GM19372 (cell line): ENCODE results near the gene LINC01488.

Experiments used
- ATAC-seq: cut with Tn5 transposase; IDR thresholded peaks from one replicate; pipeline ENCODE4 v1.9.1; 2021; ENCODE audit warnings: mild to moderate bottlenecking, low read depth, moderate library complexity; ENCODE audit not compliant: unreplicated experiment

Gene LINC01488

GRCh38 chr11:69501891-69502860 lies 20.7 kb downstream of the LINC01488 start:
- ATAC-seq, result no peak

- ATAC-seq, result no peak
Measured at GRCh38 chr11:69504127-69504526, 22.7 kb downstream of the LINC01488 start.

DNA sequence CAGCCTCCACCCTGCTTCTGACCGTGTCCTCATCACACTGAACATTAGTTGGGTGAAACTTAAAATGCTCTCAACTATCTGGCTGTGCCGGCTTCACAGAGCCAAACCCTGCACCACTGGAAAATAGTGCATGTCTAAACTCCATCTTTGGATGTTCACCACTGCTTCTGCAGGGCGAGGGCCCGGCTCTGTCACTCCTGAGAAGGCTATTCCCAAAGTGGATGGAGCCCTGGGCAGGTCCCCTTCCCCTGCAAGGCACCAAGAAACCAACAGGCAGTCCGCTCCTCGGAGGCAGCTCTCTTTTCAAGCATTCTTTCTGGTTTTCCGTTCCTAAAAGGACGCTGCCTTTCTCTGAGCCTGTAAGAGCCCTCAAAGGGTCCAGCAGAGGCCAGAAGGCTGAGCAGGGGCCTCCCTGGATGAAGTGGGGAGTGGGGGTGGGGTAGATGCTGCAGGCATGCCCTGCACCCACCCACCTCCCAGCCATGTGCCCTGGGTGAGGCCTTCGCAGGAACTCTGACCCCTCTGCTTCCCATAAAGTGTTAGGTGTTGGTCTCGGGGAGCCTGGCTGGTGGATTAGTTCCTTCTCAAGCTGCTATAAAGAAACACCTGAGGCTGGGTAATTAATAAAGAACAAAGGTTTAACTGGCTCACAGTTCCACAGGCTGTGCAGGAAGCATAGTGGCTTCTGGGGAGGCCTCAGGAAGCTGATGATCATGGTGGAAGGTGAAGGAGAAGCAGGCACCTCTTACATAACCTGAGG lies 23.3 kb downstream of the LINC01488 start:
- ATAC-seq, result no peak

DNA sequence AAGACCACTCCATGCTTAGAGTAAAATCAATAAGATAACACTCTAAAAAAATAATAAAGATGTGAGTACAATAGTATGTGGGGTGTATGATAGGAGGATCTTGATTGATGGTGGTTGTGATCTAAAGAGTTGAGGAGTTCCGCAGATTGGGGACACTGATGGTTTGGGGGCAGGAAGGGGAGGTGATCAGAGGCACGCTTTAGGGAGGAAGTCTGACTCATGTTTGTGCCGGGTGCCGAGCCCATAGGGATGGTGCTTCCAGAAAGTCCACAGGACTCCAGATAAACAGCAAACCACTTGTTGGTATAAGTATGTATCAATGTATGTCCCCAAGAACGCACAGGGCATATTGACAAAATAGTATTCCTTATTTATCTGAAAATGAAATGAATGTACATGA lies 27.5 kb downstream of the LINC01488 start:
- no peak for ATAC-seq

GRCh38 chr11:69509381-69509780 lies 27.9 kb downstream of the LINC01488 start:
- ATAC-seq, result no peak

- no peak for ATAC-seq
Measured at GRCh38 chr11:69509846-69510390, 28.5 kb downstream of the LINC01488 start.

DNA sequence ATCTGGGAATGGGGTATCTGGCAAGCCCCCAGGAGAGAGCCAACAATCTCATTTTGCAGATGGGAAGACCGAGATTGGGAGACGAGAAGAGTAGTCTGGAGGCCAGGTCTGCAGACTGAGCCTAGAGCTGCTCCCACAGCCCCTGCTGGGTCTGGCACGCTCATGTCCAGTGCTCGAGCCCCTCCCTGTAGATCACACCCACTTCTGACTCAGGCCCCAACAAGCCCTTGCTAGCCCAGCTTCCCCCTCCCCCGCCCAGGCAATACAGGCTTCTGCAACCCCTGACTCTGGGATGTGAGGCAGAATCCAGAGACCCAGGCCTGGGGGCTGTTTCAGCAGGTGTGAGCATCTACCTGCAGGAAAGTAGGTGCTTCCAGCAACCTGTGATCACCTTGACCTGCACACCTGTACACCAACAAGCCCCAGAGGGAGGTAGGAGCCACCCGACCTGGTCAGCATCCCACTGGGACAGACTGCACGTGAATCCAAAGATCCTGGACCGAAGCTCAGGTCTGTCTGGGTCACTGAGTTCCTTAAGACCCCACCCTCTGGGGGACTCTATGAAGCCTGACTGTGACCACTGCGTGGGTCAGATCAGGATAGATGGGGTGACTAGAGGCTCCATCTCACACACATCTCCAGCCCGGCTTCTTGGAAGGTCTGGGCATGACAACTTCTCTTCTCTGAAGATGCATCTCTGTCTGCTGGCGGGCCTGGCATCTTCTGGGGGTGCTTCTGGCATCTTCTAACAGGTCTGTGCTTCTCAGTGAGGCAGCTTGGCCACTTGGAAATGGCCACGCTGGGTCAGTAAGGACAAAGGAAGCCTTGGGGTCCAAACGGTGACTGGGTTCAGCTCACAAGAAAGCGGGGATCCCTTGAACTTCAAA lies 29.3 kb downstream of the LINC01488 start:
- ATAC-seq, result no peak

DNA sequence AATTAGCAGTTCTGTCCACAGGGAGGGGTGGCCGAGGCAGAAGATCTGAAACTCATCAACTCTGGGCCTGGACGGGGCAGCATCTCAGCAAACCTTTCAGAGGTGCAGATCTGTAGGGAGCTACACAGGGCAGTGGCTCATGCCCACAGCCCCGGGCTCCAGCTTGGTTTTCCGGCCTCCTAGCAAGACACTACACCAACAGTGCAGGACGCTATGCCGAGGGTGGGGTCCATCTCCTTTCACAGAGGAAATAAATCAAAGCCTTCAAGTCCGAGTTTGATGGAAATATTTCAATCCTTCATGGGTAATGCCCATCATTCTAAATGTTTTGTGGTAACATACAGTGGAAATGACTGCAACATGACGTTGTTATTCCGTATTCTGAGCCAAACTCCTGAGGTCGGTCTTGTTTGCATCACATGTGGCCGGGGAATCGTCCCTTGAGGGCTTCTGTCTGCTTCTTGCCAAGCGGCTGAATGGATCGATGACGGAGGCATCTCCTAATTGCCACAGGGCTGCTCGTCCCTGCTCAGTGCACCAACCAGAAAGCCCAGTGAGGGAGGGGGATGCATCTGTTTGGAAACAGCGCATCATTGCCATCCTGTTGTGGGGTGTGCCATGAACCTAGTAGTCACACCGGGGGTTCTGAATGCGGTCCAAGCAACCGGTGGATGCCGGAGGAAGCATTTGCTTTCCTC lies 30.0 kb downstream of the LINC01488 start:
- no peak for ATAC-seq

DNA sequence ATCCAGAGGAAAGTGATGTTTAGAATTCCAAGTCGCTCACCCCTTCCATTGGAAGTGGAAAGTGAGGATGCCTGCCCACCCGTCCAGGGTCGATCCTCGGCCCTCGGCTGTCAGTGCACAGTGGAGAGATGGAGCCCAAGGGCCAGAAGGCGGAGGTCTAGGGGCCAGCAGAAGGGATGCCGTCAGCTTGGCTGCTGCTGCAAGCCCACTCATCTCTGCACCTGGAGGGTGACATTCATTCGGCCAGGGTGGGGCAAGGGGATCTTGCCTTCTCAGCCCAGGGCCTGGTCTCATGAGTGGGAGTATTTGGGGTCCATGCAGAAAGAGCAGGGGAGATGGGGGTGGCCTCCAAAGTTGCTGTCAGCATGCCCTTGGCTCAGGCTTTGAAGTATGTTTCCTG lies 30.7 kb downstream of the LINC01488 start:
- ATAC-seq, result no peak

- no peak for ATAC-seq
Measured at GRCh38 chr11:69512790-69513189, 31.3 kb downstream of the LINC01488 start.

DNA sequence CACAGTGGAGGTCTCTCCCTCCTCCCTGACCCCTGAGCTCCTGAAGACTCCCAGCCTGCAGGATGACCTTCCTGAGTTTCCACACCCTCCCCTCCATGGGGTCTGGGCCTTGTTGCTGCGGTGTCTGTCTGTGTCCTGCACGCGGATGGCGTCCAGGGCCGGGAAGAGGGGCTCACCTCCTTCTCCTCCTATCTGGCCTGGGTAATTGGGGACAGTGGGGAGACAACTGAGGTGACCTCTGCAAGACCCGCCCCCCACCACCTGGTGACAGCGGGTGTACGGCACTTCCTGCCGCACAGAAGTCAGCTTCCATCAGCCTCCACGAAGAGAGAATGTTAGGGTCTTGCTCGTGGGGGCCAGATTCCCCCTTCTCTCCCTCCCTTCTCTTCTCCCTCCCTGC lies 31.7 kb downstream of the LINC01488 start:
- ATAC-seq, result no peak

DNA sequence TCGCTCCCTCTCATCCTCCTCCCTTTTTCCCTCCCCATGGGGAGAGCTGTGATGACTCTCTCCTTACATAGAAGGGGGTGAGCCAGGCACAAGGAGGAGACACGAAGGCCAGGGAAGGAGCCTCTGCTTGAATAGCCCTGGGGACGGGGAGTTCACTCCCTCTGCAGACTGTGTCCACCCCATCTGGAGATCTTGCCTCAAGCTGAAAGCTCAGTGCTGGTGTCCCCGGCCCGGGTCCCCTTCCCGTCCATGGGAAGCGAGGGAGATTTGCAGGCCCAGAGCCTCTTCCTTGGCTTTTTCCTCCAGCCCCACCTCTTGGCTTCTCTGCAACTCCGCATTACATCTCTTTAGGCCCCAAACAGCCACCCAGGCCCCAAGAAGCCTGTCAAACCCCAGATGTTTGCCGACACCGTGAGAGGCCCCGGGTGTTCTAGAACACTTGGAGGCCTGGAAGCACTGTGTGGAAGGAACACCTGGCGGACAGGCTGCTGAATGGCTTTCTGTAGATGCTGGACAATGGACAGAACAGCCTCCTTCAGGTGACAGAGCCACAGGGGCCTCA lies 32.3 kb downstream of the LINC01488 start:
- ATAC-seq, result no peak

DNA sequence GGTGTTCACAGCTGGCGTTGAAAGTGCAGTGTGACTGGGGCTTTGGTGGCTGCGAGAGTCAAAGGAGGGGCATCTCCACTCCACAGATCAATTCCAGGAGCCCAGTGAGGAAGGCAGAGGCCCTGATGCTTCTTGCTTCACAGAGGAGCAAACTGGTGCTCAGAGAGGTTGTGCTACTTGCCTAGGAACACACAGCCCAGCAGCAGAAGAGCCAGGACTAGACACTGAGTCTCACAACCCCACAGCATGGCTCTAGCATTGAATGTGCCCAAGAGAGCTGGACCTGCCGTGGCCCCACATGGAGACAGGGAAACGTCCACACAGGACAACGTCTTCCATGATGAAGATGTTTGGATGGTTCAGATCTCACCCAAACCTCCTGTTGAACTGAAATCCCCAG lies 33.3 kb downstream of the LINC01488 start:
- ATAC-seq, result no peak

DNA sequence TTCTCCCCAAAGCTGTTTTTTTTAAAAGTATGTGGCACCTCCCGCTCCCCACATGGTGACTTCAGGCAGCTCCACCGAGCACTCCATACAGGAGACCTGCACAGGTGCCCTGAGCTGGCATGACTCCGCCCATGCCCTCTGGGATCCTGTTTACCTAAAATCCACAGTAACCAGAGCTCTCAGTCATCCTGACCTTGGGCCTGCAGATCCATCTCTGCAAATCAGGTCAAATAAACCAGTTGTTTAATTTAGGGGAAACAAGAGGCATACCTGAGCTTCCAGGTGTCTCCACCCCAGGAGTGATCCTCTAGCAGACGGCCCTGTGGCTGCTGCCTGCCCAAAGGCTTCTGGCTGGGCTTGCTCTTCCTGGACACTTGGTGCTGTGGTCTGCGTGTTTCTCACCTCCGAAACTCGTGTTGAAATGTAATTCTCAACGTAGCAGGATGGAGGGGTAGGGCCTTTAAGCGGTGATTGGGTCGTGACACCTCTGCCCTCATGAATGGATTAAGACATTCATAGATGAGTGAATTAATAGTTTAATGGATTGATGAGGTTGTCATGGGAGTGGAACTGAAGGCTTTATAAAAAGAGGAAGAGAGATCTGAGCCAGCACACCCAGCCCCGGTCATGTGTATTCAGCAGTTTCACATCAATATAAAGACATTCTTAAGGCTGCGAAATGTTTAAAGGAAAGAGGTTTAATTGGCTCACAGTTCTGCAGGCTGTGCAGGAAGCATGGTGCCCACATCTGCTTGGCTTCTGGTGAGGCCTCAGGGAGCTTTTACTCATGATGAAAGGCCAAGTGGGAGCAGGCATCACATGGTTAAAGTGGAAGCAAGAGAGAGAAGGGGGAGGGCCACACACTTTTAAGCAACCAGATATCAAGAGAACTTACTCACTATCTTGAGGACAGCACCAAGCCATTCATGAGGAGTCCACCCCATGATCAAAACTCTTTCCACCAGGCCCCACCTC lies 34.1 kb downstream of the LINC01488 start:
- no peak for ATAC-seq

DNA sequence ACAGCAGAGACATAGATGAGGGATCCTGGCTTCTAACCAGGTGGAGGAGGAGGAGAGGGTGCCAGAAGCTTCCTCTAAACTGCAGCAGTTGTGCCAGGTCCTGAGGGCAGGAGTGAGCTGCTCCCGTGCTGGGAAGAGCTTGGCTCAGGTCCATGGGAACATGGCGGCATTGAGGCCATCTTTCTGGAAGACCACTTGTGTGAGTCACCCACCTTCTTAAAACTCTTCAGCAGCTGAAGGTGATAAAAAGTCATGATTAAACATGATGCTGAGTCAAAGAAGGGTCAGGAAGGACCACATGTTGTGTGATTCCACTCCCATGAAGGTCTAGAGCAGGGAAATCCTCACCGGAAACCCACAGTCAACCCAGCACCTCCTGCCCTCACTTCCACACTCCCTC lies 35.1 kb downstream of the LINC01488 start:
- ATAC-seq, result no peak

- ATAC-seq, result no peak
Measured at GRCh38 chr11:69518081-69518950, 36.9 kb downstream of the LINC01488 start.

GRCh38 chr11:69520186-69520916 lies 38.9 kb downstream of the LINC01488 start:
- no peak for ATAC-seq
